Karpas-422 (cell line): ENCODE results near the gene C8G. TPM values are rescaled to one million over a fixed set of nuclear protein-coding genes. Genes with fewer than 3 reads are reported as not detected.

Experiments used
- DNase-seq: peaks from one replicate; pipeline ENCODE4 v3.0.0-alpha.2; 2015
- H2AFZ ChIP-seq: fragments of 200-600 bp; sonication (generic); 2 replicates; pipeline ENCODE4 v1.6.1; 2014; ENCODE audit warnings: antibody characterized with exemption, low read length, mixed read lengths
- H3K27ac ChIP-seq: fragments of 200-600 bp; sonication (generic); 2 replicates; pipeline ENCODE4 v1.5.1; 2014; ENCODE audit warnings: mild to moderate bottlenecking, low read length, moderate library complexity
- H3K27me3 ChIP-seq: fragments of 200-600 bp; sonication (generic); 2 replicates; pipeline ENCODE4 v1.6.1; 2014; ENCODE audit warnings: low read length, mixed read lengths
- H3K36me3 ChIP-seq: fragments of 200-600 bp; sonication (generic); 2 replicates; pipeline ENCODE4 v1.6.1; 2014; ENCODE audit warnings: low read length, mixed read lengths; ENCODE audit not compliant: insufficient read depth
- H3K4me1 ChIP-seq: fragments of 200-600 bp; sonication (generic); 2 replicates; pipeline ENCODE4 v1.6.1; 2014; ENCODE audit warnings: mild to moderate bottlenecking, low read length, mixed read lengths
- H3K4me2 ChIP-seq: fragments of 200-600 bp; sonication (generic); 2 replicates; pipeline ENCODE4 v1.6.1; 2014; ENCODE audit warnings: low read length, low read depth, mild to moderate bottlenecking; ENCODE audit not compliant: poor library complexity, severe bottlenecking
- H3K4me3 ChIP-seq: fragments of 200-600 bp; sonication (generic); 2 replicates; pipeline ENCODE4 v1.5.1; 2014; ENCODE audit warnings: mild to moderate bottlenecking, antibody characterized with exemption, low read length, mixed read lengths
- H3K79me2 ChIP-seq: fragments of 200-600 bp; sonication (generic); 2 replicates; pipeline ENCODE4 v1.6.1; 2014; ENCODE audit warnings: mild to moderate bottlenecking, low read length, mixed read lengths
- H3K9ac ChIP-seq: fragments of 200-600 bp; sonication (generic); 2 replicates; pipeline ENCODE4 v1.6.0; 2014; ENCODE audit warnings: low read length
- H3K9me2 ChIP-seq: fragments of 200-600 bp; sonication (generic), shearing (Covaris generic); replicated peaks from 2 replicates; pipeline ENCODE4 v1.6.0; 2014; ENCODE audit warnings: mild to moderate bottlenecking, low read length, moderate library complexity; ENCODE audit not compliant: insufficient read depth
- H3K9me3 ChIP-seq: fragments of 300-700, 200-600 bp; sonication (generic); 2 replicates; pipeline ENCODE4 v1.6.1; 2014; ENCODE audit warnings: low read length, mixed read lengths
- H4K20me1 ChIP-seq: fragments of 200-600 bp; sonication (generic); 2 replicates; pipeline ENCODE4 v1.6.1; 2014; ENCODE audit warnings: mild to moderate bottlenecking, antibody characterized with exemption, low read length, low read depth; ENCODE audit not compliant: insufficient read depth
- total RNA-seq: library from RNA; depleted of rRNA; stranded (reverse); fragments of >200 nt; shearing (Covaris generic); gene quantifications from 2 replicates; pipeline ENCODE4 v1.2.3, GENCODE V29; 2014; ENCODE audit warnings: low replicate concordance

C8G gene
- total RNA-seq, 1 experiment from 2014 or later = not detected

DNA sequence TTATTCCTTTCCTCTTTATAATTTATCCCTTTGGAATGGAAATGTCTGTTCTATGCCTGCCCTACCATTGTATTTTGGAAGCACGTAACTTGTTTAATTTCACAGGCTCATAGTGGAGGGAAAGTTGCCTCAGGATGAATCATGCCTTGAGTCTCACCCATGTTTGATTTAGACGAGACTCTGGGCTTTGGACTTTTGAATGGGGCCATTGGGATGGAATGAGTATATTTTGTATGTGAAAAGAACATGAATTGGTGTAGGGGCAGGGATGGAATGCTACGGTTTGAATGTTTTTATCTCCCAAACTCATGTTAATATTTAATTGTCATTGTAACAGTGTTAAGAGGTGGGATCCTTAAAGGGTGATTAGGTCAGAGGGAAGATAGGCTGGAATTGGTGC is 10.8 kb upstream of the C8G start:
- H3K79me2 ChIP-seq = no peaks in the 10 kb centered on the region
- no peaks in the 10 kb centered on the region for H3K4me1 ChIP-seq
- no peak for DNase-seq
- no peaks in the 10 kb centered on the region for H3K9me2 ChIP-seq
- H4K20me1 ChIP-seq = no peaks in the 10 kb centered on the region
- H3K9ac ChIP-seq = no peak overlapping the region
- H3K27ac ChIP-seq = no peak overlapping the region
- no peak overlapping the region for H2AFZ ChIP-seq
- H3K36me3 ChIP-seq = peaks cover 25% of the 10 kb centered on the region
- no peaks in the 10 kb centered on the region for H3K27me3 ChIP-seq
- no peak overlapping the region for H3K4me3 ChIP-seq
- no peak overlapping the region for H3K4me2 ChIP-seq
- H3K9me3 ChIP-seq = no peaks in the 10 kb centered on the region

- H3K9ac ChIP-seq = no peak overlapping the region
- H3K27me3 ChIP-seq = no peaks in the 10 kb centered on the region
- no peaks in the 10 kb centered on the region for H3K79me2 ChIP-seq
- no peak overlapping the region for H3K4me2 ChIP-seq
- no peak overlapping the region for H3K27ac ChIP-seq
- H3K9me2 ChIP-seq = no peaks in the 10 kb centered on the region
- no peak overlapping the region for H3K4me3 ChIP-seq
- no peaks in the 10 kb centered on the region for H3K4me1 ChIP-seq
- no peak for DNase-seq
- peaks cover 16% of the 10 kb centered on the region for H3K36me3 ChIP-seq
- H4K20me1 ChIP-seq = no peaks in the 10 kb centered on the region
- no peak overlapping the region for H2AFZ ChIP-seq
- no peaks in the 10 kb centered on the region for H3K9me3 ChIP-seq
These were observed 9.4 kb upstream of the C8G start for GRCh38 chr9:136935651-136936050.

DNA sequence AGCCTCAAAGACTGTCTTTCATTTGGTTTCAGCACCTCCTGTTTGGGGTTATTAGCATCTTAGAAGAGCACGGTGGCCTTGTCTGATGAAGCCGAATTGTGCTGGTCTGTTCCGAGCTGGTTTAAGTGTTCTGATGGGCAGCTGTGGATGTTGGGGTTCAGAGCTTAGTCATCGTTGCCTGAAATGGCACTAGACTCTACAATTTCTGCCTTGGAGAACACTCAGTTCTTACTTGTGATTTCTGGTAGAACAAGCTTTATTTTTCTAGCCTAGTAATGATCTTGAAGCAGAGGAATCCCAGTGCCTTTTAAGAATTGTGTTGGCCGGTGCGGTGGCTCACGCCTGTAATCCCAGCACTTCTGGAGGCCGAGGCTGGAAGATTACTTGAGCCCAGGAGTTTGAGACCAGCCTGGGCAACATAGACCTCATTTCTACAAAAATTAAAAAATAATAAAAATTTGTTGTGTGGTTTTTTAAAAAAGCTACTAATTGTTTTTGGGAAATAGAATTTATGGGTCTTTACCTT is 8.3 kb upstream of the C8G start:
- H3K36me3 ChIP-seq = peaks cover 11% of the 10 kb centered on the region
- no peak for DNase-seq
- no peaks in the 10 kb centered on the region for H3K9me2 ChIP-seq
- H4K20me1 ChIP-seq = no peaks in the 10 kb centered on the region
- no peaks in the 10 kb centered on the region for H3K9me3 ChIP-seq
- no peak overlapping the region for H3K4me2 ChIP-seq
- H3K27ac ChIP-seq = no peak overlapping the region
- H3K27me3 ChIP-seq = no peaks in the 10 kb centered on the region
- H3K79me2 ChIP-seq = no peaks in the 10 kb centered on the region
- H3K4me3 ChIP-seq = no peak overlapping the region
- H3K4me1 ChIP-seq = no peaks in the 10 kb centered on the region
- no peak overlapping the region for H3K9ac ChIP-seq
- no peak overlapping the region for H2AFZ ChIP-seq

DNA sequence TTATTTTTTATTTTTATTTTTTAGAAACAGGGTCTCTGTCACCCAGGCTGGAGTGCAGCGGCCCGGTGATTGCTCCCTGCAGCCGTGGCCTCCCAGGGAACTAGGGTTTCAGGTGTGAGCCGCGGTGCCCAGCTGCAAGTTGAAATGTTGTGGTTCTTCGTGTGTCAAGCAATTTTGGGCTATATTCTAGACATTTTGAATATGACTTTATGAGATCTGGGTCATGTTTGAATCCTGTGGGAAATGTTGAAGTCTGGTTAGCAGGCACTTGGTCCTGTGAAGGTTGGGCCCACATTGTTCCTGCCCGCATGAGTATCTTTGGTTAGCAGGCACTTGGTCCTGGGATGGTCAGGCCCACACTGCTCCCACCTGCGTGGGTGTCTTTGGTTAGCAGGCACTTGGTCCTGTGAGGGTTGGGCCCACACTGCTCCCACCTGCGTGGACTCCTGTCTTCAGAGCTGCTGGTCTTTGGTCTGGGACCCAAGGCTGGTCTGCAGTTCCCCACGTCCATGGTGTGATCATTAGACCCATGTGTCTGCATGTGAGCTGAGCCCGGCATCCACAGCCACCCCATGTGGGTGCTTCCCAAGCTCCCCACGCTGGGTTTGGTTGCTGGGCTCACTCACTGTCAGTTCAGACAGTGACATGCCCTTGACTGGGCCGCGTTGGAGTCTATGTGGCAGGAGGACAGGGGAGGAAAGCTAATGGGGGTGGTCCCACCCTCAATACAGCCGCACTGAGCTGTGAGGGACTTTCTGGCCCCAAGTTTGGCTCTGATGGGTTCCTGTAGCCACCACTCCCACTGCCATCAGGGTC is 7.6 kb upstream of the C8G start:
- no peak overlapping the region for H3K4me2 ChIP-seq
- peaks cover 8% of the 10 kb centered on the region; the same call in 1 of the 2 replicates for H3K36me3 ChIP-seq
- no peaks in the 10 kb centered on the region for H3K9me2 ChIP-seq
- no peaks in the 10 kb centered on the region for H3K9me3 ChIP-seq
- H2AFZ ChIP-seq = no peak overlapping the region
- no peak for DNase-seq
- no peaks in the 10 kb centered on the region for H3K4me1 ChIP-seq
- no peaks in the 10 kb centered on the region for H3K27me3 ChIP-seq
- H3K79me2 ChIP-seq = no peaks in the 10 kb centered on the region
- no peaks in the 10 kb centered on the region; the same call in 1 of the 2 replicates for H4K20me1 ChIP-seq
- no peak overlapping the region for H3K27ac ChIP-seq
- H3K9ac ChIP-seq = no peak overlapping the region
- no peak overlapping the region for H3K4me3 ChIP-seq

GRCh38 chr9:136939431-136939995 is 5.5 kb upstream of the C8G start:
- H3K79me2 ChIP-seq = peaks cover 12% of the 10 kb centered on the region
- H2AFZ ChIP-seq = no peak overlapping the region
- H3K27me3 ChIP-seq = no peaks in the 10 kb centered on the region
- no peaks in the 10 kb centered on the region for H3K9me3 ChIP-seq
- no peak overlapping the region for H3K4me3 ChIP-seq
- H4K20me1 ChIP-seq = peaks cover 5% of the 10 kb centered on the region; the same call in 1 of the 2 replicates
- H3K9ac ChIP-seq = no peak overlapping the region
- H3K4me2 ChIP-seq = no peak overlapping the region
- 0 out of 2 replicates have a peak, but pooled peaks cover 3% of the 10 kb centered on the region for H3K36me3 ChIP-seq
- H3K27ac ChIP-seq = no peak overlapping the region
- H3K4me1 ChIP-seq = peaks cover 9% of the 10 kb centered on the region
- H3K9me2 ChIP-seq = no peaks in the 10 kb centered on the region
- no peak for DNase-seq

- H3K4me2 ChIP-seq = no peak overlapping the region
- no peak overlapping the region for H3K4me3 ChIP-seq
- no peaks in the 10 kb centered on the region for H3K9me2 ChIP-seq
- no peak overlapping the region for H3K27ac ChIP-seq
- peaks cover 12% of the 10 kb centered on the region for H3K79me2 ChIP-seq
- 0 out of 2 replicates have a peak, but pooled peaks cover 3% of the 10 kb centered on the region for H3K36me3 ChIP-seq
- peaks cover 5% of the 10 kb centered on the region; the same call in 1 of the 2 replicates for H4K20me1 ChIP-seq
- no peak overlapping the region for H2AFZ ChIP-seq
- H3K9me3 ChIP-seq = no peaks in the 10 kb centered on the region
- H3K9ac ChIP-seq = no peak overlapping the region
- H3K27me3 ChIP-seq = no peaks in the 10 kb centered on the region
- no peak for DNase-seq
- peaks cover 12% of the 10 kb centered on the region for H3K4me1 ChIP-seq
These were observed 5.0 kb upstream of the C8G start for GRCh38 chr9:136939996-136940525.

GRCh38 chr9:136940526-136941230 is 4.4 kb upstream of the C8G start:
- Histone ChIP-seq H3K9ac (no peak overlapping the region), H3K4me2 (no peak overlapping the region), H3K36me3 (0 out of 2 replicates have a peak, but pooled peaks cover 3% of the 10 kb centered on the region), H3K9me2 (no peaks in the 10 kb centered on the region), H2AFZ (no peak overlapping the region), H3K79me2 (peaks cover 12% of the 10 kb centered on the region), H3K4me3 (no peak overlapping the region), H3K27ac (no peak overlapping the region), H3K27me3 (no peaks in the 10 kb centered on the region), H3K4me1 (peaks cover 12% of the 10 kb centered on the region), H4K20me1 (peaks cover 5% of the 10 kb centered on the region; the same call in 1 of the 2 replicates), H3K9me3 (no peaks in the 10 kb centered on the region)
- DNase-seq = no peak
